K562 (cell line): ENCODE data around the gene NBPF20. TPM values are rescaled to one million over a fixed set of nuclear protein-coding genes. Genes with fewer than 3 reads are reported as not detected.
"Not testable (repeated sequence)": the region's sequence is repeated elsewhere in the genome, so short reads cannot be mapped to it uniquely, and the experiment has no call there.

Source experiments
- ATAC-seq: fragments of 200-7000 bp; cut with Tn5 transposase; 3 replicates; pipeline ENCODE4 v1.9.1; 2020; ENCODE audit warnings: moderate library complexity
- BruUV-seq: library from RNA; stranded (reverse); fragments of 400-500 nt; replicated peaks from 2 replicates; lab custom pipeline; 2021; lab: Mats Ljungman, UMichigan
- CTCF ChIA-PET: fragments of 300-600 bp; formaldehyde crosslinking; extraction: SDS; loops from one replicate; lab custom pipeline; 2021; ENCODE audit warnings: low intra/inter-chr PET ratio; lab: Yijun Ruan, JAX
- POLR2A ChIA-PET: fragments of 300-600, 350-650 bp; sonication (Branson Sonifier 250); formaldehyde crosslinking; extraction: SDS; loops from one replicate; lab custom pipeline; 2021; ENCODE audit warnings: antibody characterized with exemption, inconsistent platforms; lab: Yijun Ruan, JAX
- DNase-seq, 4 experiments: peaks; one replicate each; pipeline versions ENCODE4 v3.0.0 to v3.0.0-alpha.2; 2011 to 2018; ENCODE audit warnings: low spot score in 3 of 4, mixed read lengths in 3 of 4; ENCODE audit errors: extremely low read depth in 1 of 4
- FAIRE-seq: peaks from 2 replicates; lab custom pipeline; 2011; peaks lifted over from hg19 to GRCh38; lab: Jason Lieb, UNC
- H2AFZ ChIP-seq: 2 replicates; pipeline ENCODE4 v1.6.0; 2011; ENCODE audit warnings: low read depth, low read length, control low read depth, inconsistent platforms
- H3K27ac ChIP-seq: fragments of 200-600 bp; 3 replicates; pipeline ENCODE4 v1.8.0; 2011; ENCODE audit warnings: low read depth, mild to moderate bottlenecking, control low read depth, inconsistent platforms, low read length, moderate library complexity, mixed read lengths; ENCODE audit errors: extremely low read depth
- H3K27me3 ChIP-seq, 2 experiments: fragments of 300-600 bp in 1 of 2; 2 replicates in 1 of 2; 3 replicates in 1 of 2; pipeline versions ENCODE4 v1.6.0 to v1.8.0; 2011; ENCODE audit warnings: inconsistent platforms in 2 of 2, low read length in 2 of 2, mild to moderate bottlenecking in 1 of 2, mixed read lengths in 1 of 2, moderate library complexity in 1 of 2; ENCODE audit not compliant: control insufficient read depth in 2 of 2, insufficient read depth in 2 of 2
- H3K36me3 ChIP-seq: fragments of 300-600 bp; 3 replicates; pipeline ENCODE4 v1.8.0; 2011; ENCODE audit warnings: mild to moderate bottlenecking, low read length, inconsistent platforms; ENCODE audit not compliant: control insufficient read depth, insufficient read depth
- H3K4me1 ChIP-seq, 2 experiments: fragments of 200-600 bp in 1 of 2; replicated peaks in 1 of 2; 2 replicates in 1 of 2; 3 replicates in 1 of 2; pipeline versions ENCODE4 v1.5.1 to v1.8.0; 2011; ENCODE audit warnings: inconsistent platforms in 2 of 2, low read length in 2 of 2, mild to moderate bottlenecking in 1 of 2, mixed read lengths in 1 of 2, moderate library complexity in 1 of 2; ENCODE audit not compliant: control insufficient read depth in 2 of 2, insufficient read depth in 2 of 2
- H3K4me2 ChIP-seq: 2 replicates; pipeline ENCODE4 v1.6.1; 2011; ENCODE audit warnings: low read length, control low read depth, inconsistent platforms, mixed read lengths; ENCODE audit not compliant: insufficient read depth
- H3K4me3 ChIP-seq: fragments of 200-600 bp; sonication (generic), shearing (Covaris generic); 2 replicates; pipeline ENCODE4 v1.5.1; 2016; ENCODE audit warnings: control low read depth, inconsistent platforms
- H3K79me2 ChIP-seq: fragments of 200-600 bp; 3 replicates; pipeline ENCODE4 v1.8.0; 2011; ENCODE audit warnings: low read length, inconsistent platforms; ENCODE audit not compliant: control insufficient read depth, insufficient read depth
- H3K9ac ChIP-seq, 2 experiments: 2 replicates each; pipeline versions ENCODE4 v1.6.0 to v1.6.1; 2011; ENCODE audit warnings: low read depth in 2 of 2, low read length in 2 of 2, control low read depth in 1 of 2, inconsistent platforms in 1 of 2, mild to moderate bottlenecking in 1 of 2, mixed read lengths in 1 of 2; ENCODE audit not compliant: insufficient read depth in 1 of 2
- H3K9me1 ChIP-seq: one replicate; pipeline ENCODE4 v1.6.0; 2011; ENCODE audit warnings: inconsistent platforms, mild to moderate bottlenecking, low read length, moderate library complexity; ENCODE audit not compliant: control insufficient read depth, insufficient read depth
- H3K9me3 ChIP-seq: replicated peaks from 2 replicates; pipeline ENCODE4 v1.5.1; 2011; ENCODE audit warnings: low read depth, low read length, inconsistent platforms; ENCODE audit not compliant: control insufficient read depth, insufficient read depth
- H4K20me1 ChIP-seq: replicated peaks from 2 replicates; pipeline ENCODE4 v1.6.1; 2011; ENCODE audit warnings: low read length, inconsistent platforms, mixed read lengths; ENCODE audit not compliant: control insufficient read depth, insufficient read depth
- CBX3 ChIP-seq, 2 experiments: IDR thresholded peaks; 1 replicate in 1 of 2; 2 replicates in 1 of 2; pipeline ENCODE4 v1.6.1; 2012; ENCODE audit warnings: inconsistent platforms in 2 of 2, low read length in 2 of 2, borderline replicate concordance in 1 of 2, control low read depth in 1 of 2
- TRIM24 ChIP-seq, 2 experiments: fragments of 450-650 bp; IDR thresholded peaks; 2 replicates each; pipeline ENCODE4 v1.6.1; 2016
- TRIM28 ChIP-seq: fragments of 450-650 bp; IDR thresholded peaks from 2 replicates; pipeline ENCODE4 v1.6.1; 2017
- WGBS: fragments of 100-300 bp; shearing (Covaris generic); methylation state at CpG from one replicate; pipeline ENCODE4 v1.1.6; 2016; ENCODE audit warnings: low coverage, mixed read lengths; ENCODE audit not compliant: insufficient coverage; ENCODE audit errors: missing lambda C conversion rate; 5-methylcytosine and 5-hydroxymethylcytosine counted together
- in situ Hi-C: fragments of 300-500 bp; cut with MboI; formaldehyde crosslinking; loops from 4 replicates; pipeline ENCODE4 v1.15.0; 2018; ENCODE audit warnings: inconsistent platforms, mixed read lengths
- intact Hi-C: fragments of 100-400 bp; cut with micrococcal nuclease; formaldehyde crosslinking; loops from 2 replicates; pipeline ENCODE4 v1.14.2; 2022
- polyA plus RNA-seq, 8 experiments: library from polyadenylated mRNA; depleted of rRNA in 4 of 8; stranded (reverse) in 5 of 8; unstranded in 3 of 8; fragments of >200 nt; fragmentation: Nextera tagmentation in 2 of 8; fragmentation: Illumina TruSeq in 1 of 8; extraction: Ambion mirVana in 2 of 8; extraction: Trizol in 1 of 8; gene quantifications; 2 replicates each; pipeline versions ENCODE4 v1.2.1 to v1.2.3, GENCODE V29; 2011 to 2014; ENCODE audit warnings: inconsistent platforms in 1 of 8, missing spikeins in 1 of 8
- total RNA-seq, 7 experiments: library from RNA; depleted of rRNA in 6 of 7; stranded (reverse); fragments of >200 nt in 6 of 7; fragmentation: Illumina TruSeq in 2 of 7; extraction: Trizol in 2 of 7; gene quantifications; 2 replicates each; pipeline versions ENCODE4 v1.2.1 to v1.2.3, GENCODE V29; 2011 to 2021; ENCODE audit warnings: low replicate concordance in 1 of 7
- TF ChIP-seq, protein P1 (sequence below): fragments of 450-650 bp; IDR thresholded peaks from 2 replicates; pipeline ENCODE4 v1.6.1; 2018; ENCODE audit warnings: mild to moderate bottlenecking, low read depth; ENCODE audit not compliant: partially characterized antibody

Gene NBPF20
- total and polyA plus RNA-seq, 9 of the 15 experiments (the other 6 are each of a cell fraction or from before 2014, with no cell fraction given) = 0.38 to 2.7 (median 1.00) TPM

- DNase-seq, ATAC-seq, H3K36me3 ChIP-seq, POLR2A ChIA-PET, in situ Hi-C loops, H3K27ac ChIP-seq, H3K27me3 ChIP-seq, intact Hi-C loops, H3K79me2 ChIP-seq, H4K20me1 ChIP-seq, CTCF ChIA-PET, H3K9ac ChIP-seq, H3K9me1 ChIP-seq, BruUV-seq, H3K9me3 ChIP-seq, H2AFZ ChIP-seq, FAIRE-seq, H3K4me3 ChIP-seq, H3K4me2 ChIP-seq: not testable (repeated sequence)
- peaks cover 2 to 11% of the 10 kb centered on the region in 2 experiments; a peak in 2 of 5 replicates for H3K4me1 ChIP-seq
- TF ChIP-seq TRIM24 (IDR thresholded peaks at IDR 0.05) (peak in 1 of 2 experiments; percentile 26; a peak in 1 of 4 replicates), CBX3 (IDR thresholded peaks at IDR 0.05; ENCODE audit: borderline replicate concordance in 1 of 2, low read length in 2 of 2) (peak in 1 of 2 experiments; percentile 72; a peak in 2 of 3 replicates), TRIM28 (peak; percentile 81; the same call in 1 of the 2 replicates)
- TF ChIP-seq, protein P1, sequence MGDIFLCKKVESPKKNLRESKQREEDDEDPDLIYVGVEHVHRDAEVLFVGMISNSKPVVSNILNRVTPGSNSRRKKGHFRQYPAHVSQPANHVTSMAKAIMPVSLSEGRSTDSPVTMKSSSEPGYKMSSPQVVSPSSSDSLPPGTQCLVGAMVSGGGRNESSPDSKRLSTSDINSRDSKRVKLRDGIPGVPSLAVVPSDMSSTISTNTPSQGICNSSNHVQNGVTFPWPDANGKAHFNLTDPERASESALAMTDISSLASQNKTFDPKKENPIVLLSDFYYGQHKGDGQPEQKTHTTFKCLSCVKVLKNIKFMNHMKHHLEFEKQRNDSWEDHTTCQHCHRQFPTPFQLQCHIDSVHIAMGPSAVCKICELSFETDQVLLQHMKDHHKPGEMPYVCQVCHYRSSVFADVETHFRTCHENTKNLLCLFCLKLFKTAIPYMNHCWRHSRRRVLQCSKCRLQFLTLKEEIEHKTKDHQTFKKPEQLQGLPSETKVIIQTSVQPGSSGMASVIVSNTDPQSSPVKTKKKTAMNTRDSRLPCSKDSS = peak; percentile 78
- 0% methylated on average over 1 of the region's 1 CpG for WGBS
Observed at GRCh38 chr1:145429329-145429728, 3.9 kb upstream of the NBPF20 start.
